Measurements from ENCODE around the gene TXK. TPM values are rescaled to one million over a fixed set of nuclear protein-coding genes. Genes with fewer than 3 reads are reported as not detected.

Gene TXK
- total and polyA plus RNA-seq, 10 of the 15 experiments (the other 5 are each of a cell fraction or from before 2014, with no cell fraction given), result 0.44 to 2.9 (median 1.4) TPM

DNA sequence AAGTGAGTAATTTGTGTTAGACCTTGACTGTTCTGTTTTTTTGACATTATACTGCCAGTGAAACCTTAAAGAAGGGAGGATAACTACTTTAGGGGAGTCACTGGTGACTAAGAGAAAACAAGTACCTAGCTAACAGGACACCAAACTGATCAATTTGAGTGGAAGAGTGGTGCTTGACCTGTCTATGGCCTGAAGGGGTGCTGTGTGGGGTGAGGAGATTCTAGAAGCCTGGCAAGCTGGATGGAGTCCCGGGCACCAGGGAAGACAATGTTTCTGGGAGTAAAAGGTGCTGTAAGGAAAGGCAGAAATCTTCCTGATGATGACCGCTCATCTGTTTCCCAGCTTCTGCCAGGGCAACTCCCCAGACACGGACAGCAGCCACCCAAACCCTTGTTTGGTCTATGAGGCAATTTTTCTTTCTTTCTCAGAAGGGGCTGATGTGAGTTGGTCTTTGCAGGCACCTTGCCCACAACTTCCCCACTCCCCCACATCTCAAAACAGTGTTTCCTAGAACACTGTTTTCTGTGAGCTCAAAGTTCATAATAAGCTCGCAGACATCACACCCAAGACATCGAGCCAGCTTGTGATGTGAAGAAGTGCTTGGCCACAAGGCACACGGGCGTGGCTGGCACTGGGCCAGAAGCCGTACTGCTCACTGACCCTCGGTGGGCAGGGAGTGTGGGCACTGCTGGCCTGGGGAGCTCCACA lies 4.6 kb downstream of the TXK start:
- Histone ChIP-seq H3K4me2 (ENCODE audit: control insufficient read depth, insufficient read depth) (no peak overlapping the region), H3K36me3 (ENCODE audit: control insufficient read depth in 2 of 2, insufficient read depth in 2 of 2, low read length in 1 of 2) (0 out of 4 replicates have a peak, but pooled peaks cover 0 to 10% of the 10 kb centered on the region in 2 experiments), H3K79me2 (ENCODE audit: control insufficient read depth, insufficient read depth, low read length) (no peaks in the 10 kb centered on the region), H2AFZ (ENCODE audit: control insufficient read depth, low read depth, low read length) (no peak overlapping the region), H3K27ac (ENCODE audit: control insufficient read depth, insufficient read depth) (no peak overlapping the region), H3K4me1 (ENCODE audit: control insufficient read depth, insufficient read depth, low read length) (peaks cover 15% of the 10 kb centered on the region), H3K9ac (ENCODE audit: control insufficient read depth, insufficient read depth, low read length) (no peak overlapping the region), H3K4me3 (no peak overlapping the region), H3K27me3 (replicated peaks in 1 of 2; ENCODE audit: control insufficient read depth in 2 of 2, insufficient read depth in 2 of 2, low read length in 1 of 2) (no peaks in the 10 kb centered on the region), H3K9me3 (replicated peaks; ENCODE audit: control insufficient read depth, insufficient read depth, low read length) (no peaks in the 10 kb centered on the region), H4K20me1 (ENCODE audit: control insufficient read depth, insufficient read depth) (no peaks in the 10 kb centered on the region)
- RAD21 ChIA-PET (ENCODE audit: unreplicated experiment), result interaction anchor here (0.8 to 4.0 kb wide), 6 partner anchors 9 to 145 kb away, joined by 3 to 39 read pairs (median 4); no protein-coding TSS in a partner anchor
- CTCF ChIA-PET, result interaction anchor here (0.7 to 6.7 kb wide), 10 partner anchors 10 to 204 kb away, joined by 3 to 71 read pairs (median 3); no protein-coding TSS in a partner anchor
- in situ Hi-C loops (cut with MboI), result loop anchor here (5.0 kb wide), 1 partner anchor 418 kb away; no protein-coding TSS in a partner anchor
- 67% methylated on average over 9 of the region's 9 CpGs for WGBS (ENCODE audit: insufficient coverage, insufficient replicate concordance, low lambda C conversion rate, missing lambda C conversion rate)
- DNase-seq (ENCODE audit: low read depth, low spot score), result no peak
- SMC1A ChIA-PET (ENCODE audit: uncharacterized antibody, unreplicated experiment), result interaction anchor here (0.8 to 5.0 kb wide), 19 partner anchors 10 to 167 kb away, joined by 3 to 50 read pairs (median 3); no protein-coding TSS in a partner anchor
- no TSS peak for BruUV-seq (replicated peaks)
- ATAC-seq, result peak; percentile 47
- no peak for FAIRE-seq
- intact Hi-C loops (cut with micrococcal nuclease; ENCODE audit: unreplicated experiment), result loop anchor here (5.0 kb wide), 1 partner anchor 163 kb away; no protein-coding TSS in a partner anchor
- POLR2A ChIA-PET, result interaction anchor here (0.8 to 1.1 kb wide), 3 partner anchors 9 to 215 kb away, joined by 3 to 5 read pairs (median 4); partner anchors contain the start of gene NFXL1
- TF ChIP-seq CEBPB (IDR thresholded peaks at IDR 0.05; ENCODE audit: borderline replicate concordance in 1 of 2, low read depth in 2 of 2, low read length in 2 of 2) (0 out of 4 replicates have a peak, but pooled peaks of 1 of the 2 experiments have one; percentile 10), RBBP5 (conservative IDR thresholded peaks at IDR 0.05) (no peak), IKZF1 (conservative IDR thresholded peaks at IDR 0.05) (peak; percentile 16; the same call in 1 of the 2 replicates), SIN3A (IDR thresholded peaks at IDR 0.05; ENCODE audit: low read depth, low read length) (no peak), BRCA1 (IDR thresholded peaks at IDR 0.05; ENCODE audit: low read depth, low read length) (no peak), MEF2B (IDR thresholded peaks at IDR 0.05; ENCODE audit: partially characterized antibody, poor library complexity, severe bottlenecking) (no peak), TCF3 (IDR thresholded peaks at IDR 0.05; ENCODE audit: borderline replicate concordance, insufficient read depth, low read depth, low read length) (no peak), CBFB (IDR thresholded peaks at IDR 0.05; ENCODE audit: low read depth) (no peak), ZNF687 (IDR thresholded peaks at IDR 0.05) (no peak), CTCF (IDR thresholded peaks at IDR 0.05 in 2 of 3, conservative IDR thresholded peaks at IDR 0.05 in 1 of 3; ENCODE audit: control insufficient read depth in 2 of 3, extremely low read depth in 1 of 3, insufficient read depth in 1 of 3, low read depth in 3 of 3, low read length in 3 of 3) (peak in 2 of 3 experiments; percentile 14 to 20; a peak in 2 of 6 replicates), POLR2AphosphoS2 (IDR thresholded peaks at IDR 0.05; ENCODE audit: low read depth, low read length) (peak; percentile 66; the same call in 1 of the 2 replicates), BHLHE40 (IDR thresholded peaks at IDR 0.05; ENCODE audit: borderline replicate concordance in 1 of 2, low read depth in 2 of 2, low read length in 1 of 2) (0 out of 4 replicates have a peak, but pooled peaks of 1 of the 2 experiments have one; percentile 27), CREB1 (IDR thresholded peaks at IDR 0.05; ENCODE audit: low read depth) (no peak), HDGF (IDR thresholded peaks at IDR 0.05) (no peak), NRF1 (conservative IDR thresholded peaks at IDR 0.05; ENCODE audit: low read depth, low read length) (no peak), POLR2A (IDR thresholded peaks at IDR 0.05; ENCODE audit: low read depth, low read length) (peak; percentile 59; the same call in 1 of the 2 replicates)
- TF ChIP-seq, protein P1, sequence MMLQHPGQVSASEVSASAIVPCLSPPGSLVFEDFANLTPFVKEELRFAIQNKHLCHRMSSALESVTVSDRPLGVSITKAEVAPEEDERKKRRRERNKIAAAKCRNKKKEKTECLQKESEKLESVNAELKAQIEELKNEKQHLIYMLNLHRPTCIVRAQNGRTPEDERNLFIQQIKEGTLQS (IDR thresholded peaks at IDR 0.05; ENCODE audit: borderline replicate concordance, extremely low read depth, low read depth, low read length), result no peak

Data from GM12878 (cell line).